Measurements from ENCODE around the gene DCAF12. TPM values are rescaled to one million over a fixed set of nuclear protein-coding genes. Genes with fewer than 3 reads are reported as not detected.
A peak's percentile ranks its signal among the peaks of the same experiment; 100 is the strongest.
"Not testable (repeated sequence)": the region's sequence is repeated elsewhere in the genome, so short reads cannot be mapped to it uniquely, and the experiment has no call there.

Gene DCAF12
- total RNA-seq, 3 donors from 2014 or later = 25.6 to 36.7 (median 29.6) TPM

DNA sequence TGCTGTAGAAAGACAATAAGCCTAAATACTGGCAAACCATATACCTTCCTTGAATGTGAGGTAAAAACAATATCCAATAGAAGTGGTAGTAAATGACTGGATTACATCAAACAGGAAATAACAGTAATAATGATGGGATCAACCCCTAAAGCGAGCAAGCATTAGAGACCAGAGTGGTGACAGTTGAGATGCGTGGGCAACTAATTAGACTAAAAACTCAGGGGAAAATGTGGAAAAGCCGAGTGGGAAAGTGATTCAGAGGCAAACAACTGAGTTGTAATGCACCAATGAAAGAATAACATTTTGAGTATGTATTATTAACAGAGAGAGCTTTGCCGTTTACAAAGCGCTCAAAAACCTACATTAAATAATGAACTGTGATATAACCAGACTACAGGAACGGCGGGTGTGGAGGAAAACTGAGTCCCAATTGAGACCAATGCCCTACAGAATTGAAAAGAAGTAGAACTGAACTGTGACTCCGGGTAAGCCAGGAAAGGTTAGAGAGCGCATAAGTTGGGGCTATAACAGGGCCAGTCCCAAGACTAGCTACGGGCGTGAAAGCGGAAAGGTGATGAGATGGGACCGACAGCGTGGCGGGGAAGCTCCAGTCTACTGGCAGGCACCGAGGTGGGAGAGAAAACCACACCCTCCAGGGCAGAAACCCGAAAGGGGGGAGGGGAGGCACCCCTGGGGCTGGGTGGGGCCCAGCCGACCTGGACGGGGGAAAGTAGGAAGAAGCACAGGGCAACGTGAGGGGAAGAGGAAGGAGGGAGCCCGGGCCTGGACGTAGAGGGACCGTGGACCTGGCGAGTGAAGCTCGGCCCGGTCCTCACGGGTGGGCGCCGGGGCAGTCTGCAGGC, 78.4 kb downstream of the DCAF12 start:
- Histone ChIP-seq H3K27me3 (no peaks in the 10 kb centered on the region), H3K4me1 (peaks cover 0 to 7% of the 10 kb centered on the region in 2 donors), H3K9me3 (no peaks in the 10 kb centered on the region), H3K27ac (peak overlapping the region; percentile 96 to 98), H3K36me3 (no peaks in the 10 kb centered on the region), H3K4me3 (peak overlapping the region; percentile 78 to 99 (median 80))
- peak in 1 of 2 donors; percentile 45 for DNase-seq (ENCODE audit: low spot score in 2 of 2)
- intact Hi-C loops (cut with DNase I; ENCODE audit: low total_unique reads) = no loop called here
- TF ChIP-seq POLR2AphosphoS5 (IDR thresholded peaks at IDR 0.05) = no peak
- TF ChIP-seq, protein P1, sequence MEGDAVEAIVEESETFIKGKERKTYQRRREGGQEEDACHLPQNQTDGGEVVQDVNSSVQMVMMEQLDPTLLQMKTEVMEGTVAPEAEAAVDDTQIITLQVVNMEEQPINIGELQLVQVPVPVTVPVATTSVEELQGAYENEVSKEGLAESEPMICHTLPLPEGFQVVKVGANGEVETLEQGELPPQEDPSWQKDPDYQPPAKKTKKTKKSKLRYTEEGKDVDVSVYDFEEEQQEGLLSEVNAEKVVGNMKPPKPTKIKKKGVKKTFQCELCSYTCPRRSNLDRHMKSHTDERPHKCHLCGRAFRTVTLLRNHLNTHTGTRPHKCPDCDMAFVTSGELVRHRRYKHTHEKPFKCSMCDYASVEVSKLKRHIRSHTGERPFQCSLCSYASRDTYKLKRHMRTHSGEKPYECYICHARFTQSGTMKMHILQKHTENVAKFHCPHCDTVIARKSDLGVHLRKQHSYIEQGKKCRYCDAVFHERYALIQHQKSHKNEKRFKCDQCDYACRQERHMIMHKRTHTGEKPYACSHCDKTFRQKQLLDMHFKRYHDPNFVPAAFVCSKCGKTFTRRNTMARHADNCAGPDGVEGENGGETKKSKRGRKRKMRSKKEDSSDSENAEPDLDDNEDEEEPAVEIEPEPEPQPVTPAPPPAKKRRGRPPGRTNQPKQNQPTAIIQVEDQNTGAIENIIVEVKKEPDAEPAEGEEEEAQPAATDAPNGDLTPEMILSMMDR (IDR thresholded peaks at IDR 0.05) = no peak
- no peak for TF ChIP-seq POLR2A (IDR thresholded peaks at IDR 0.05)

DNA sequence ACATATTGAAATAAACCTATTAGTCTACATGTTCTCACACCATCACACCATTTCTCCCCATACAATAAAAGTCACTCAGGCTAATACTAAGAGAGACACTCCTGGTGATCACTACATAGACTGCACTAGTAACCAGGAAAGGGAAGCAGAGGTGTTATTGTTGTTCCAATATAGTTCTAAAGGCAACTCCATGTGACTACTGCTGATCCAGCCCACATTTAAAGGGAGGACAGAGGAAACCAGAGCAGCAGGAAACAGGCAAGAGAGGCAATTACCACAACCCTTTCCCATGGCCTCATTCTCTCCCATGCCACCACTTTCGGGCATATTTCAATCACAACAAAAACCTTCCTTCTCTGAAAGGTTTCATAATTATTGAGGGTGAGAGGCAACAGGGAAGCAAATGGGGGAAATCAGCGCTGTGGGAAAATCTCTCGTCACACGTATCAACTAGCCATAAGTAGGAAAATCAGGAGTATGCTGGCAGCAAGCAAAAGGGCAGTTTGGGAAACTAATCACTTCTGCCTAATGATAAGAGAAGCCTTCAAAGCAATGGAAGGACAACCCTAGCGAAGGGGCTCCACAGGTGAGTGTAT, 79.6 kb downstream of the DCAF12 start:
- H3K4me3 ChIP-seq = peak overlapping the region in 2 of 3 donors; percentile 78 to 99

DNA sequence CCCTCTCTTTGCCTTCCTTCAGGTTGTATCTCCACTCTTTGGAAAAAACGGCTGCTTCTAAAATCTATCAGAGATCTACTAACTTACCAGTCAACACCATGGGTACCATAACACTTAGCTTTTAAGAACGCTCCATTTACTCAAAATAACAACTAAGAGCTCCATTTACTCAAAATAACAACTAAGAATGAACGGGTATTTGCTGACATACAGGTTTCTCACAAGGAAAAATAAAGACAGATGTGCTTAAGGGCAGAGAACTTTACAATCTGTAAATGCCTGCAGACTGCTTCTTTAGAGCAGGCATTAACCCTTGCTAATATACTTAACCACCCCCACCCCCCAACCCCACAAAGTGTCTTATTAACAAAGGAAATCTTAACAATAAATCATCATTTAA, 80.6 kb downstream of the DCAF12 start:
- Histone ChIP-seq H3K9me3 (no peaks in the 10 kb centered on the region), H3K4me1 (peaks cover 0 to 7% of the 10 kb centered on the region in 2 donors), H3K27ac (no peak overlapping the region), H3K4me3 (no peak overlapping the region), H3K36me3 (no peaks in the 10 kb centered on the region), H3K27me3 (no peaks in the 10 kb centered on the region)
- no peak for TF ChIP-seq POLR2AphosphoS5 (IDR thresholded peaks at IDR 0.05)
- no peak for TF ChIP-seq POLR2A (IDR thresholded peaks at IDR 0.05)
- TF ChIP-seq, protein P1 (IDR thresholded peaks at IDR 0.05) = no peak
- intact Hi-C loops (cut with DNase I; ENCODE audit: low total_unique reads) = no loop called here
- no peak for DNase-seq (ENCODE audit: low spot score in 2 of 2)

More for the DNA sequence above, 79.6 kb downstream of the DCAF12 start:
- Histone ChIP-seq H3K27me3 (no peaks in the 10 kb centered on the region), H3K9me3 (no peaks in the 10 kb centered on the region), H3K36me3 (no peaks in the 10 kb centered on the region), H3K4me1 (peaks cover 0 to 7% of the 10 kb centered on the region in 2 donors), H3K27ac (peak overlapping the region; percentile 26 to 61)
- TF ChIP-seq POLR2AphosphoS5 (IDR thresholded peaks at IDR 0.05) (no peak), POLR2A (IDR thresholded peaks at IDR 0.05) (no peak)
- TF ChIP-seq, protein P1 (IDR thresholded peaks at IDR 0.05) = no peak
- no peak for DNase-seq (ENCODE audit: low spot score in 2 of 2)
- intact Hi-C loops (cut with DNase I; ENCODE audit: low total_unique reads) = no loop called here

DNA sequence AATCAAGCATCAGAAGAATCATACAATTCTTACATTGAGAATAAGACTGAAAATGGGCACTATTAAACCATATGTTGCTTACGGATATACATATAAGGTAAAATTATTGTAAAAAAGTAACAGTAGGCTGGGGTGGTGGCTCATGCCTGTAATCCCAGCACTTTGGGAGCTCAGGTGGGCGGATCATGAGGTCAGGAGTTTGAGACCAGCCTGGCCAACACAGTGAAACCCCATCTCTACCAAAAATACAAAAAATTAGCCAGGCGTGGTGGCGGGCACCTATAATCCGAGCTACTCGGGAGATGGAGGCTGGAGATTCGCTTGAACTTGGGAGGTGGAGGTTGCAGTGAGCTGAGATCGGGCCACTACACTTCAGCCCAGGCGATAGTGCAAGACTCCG, 84.4 kb downstream of the DCAF12 start:
- H3K27me3 ChIP-seq; intact Hi-C loops (cut with DNase I; ENCODE audit: low total_unique reads); H3K36me3 ChIP-seq; H3K4me1 ChIP-seq; H3K4me3 ChIP-seq; H3K27ac ChIP-seq; DNase-seq (ENCODE audit: low spot score in 2 of 2); H3K9me3 ChIP-seq: not testable (repeated sequence)

DNA sequence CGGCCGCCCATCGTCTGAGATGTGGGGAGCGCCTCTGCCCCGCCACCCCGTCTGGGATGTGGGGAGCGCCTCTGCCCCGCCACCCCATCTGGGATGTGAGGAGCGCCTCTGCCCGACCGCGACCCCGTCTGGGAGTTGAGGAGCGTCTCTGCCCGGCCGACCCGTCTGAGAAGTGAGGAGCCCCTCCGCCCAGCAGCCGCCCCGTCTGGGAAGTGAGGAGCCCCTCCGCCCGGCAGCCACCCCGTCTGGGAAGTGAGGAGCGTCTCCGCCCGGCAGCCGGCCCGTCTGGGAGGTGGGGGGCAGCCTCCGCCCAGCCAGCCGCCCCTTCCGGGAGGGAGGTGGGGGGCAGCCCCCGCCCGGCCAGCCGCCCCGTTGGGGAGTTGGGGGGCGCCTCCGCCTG, 87.6 kb downstream of the DCAF12 start:
- H3K27me3 ChIP-seq; intact Hi-C loops (cut with DNase I; ENCODE audit: low total_unique reads); H3K36me3 ChIP-seq; H3K9me3 ChIP-seq; H3K4me1 ChIP-seq; H3K27ac ChIP-seq; H3K4me3 ChIP-seq; DNase-seq (ENCODE audit: low spot score in 2 of 2): not testable (repeated sequence)

DNA sequence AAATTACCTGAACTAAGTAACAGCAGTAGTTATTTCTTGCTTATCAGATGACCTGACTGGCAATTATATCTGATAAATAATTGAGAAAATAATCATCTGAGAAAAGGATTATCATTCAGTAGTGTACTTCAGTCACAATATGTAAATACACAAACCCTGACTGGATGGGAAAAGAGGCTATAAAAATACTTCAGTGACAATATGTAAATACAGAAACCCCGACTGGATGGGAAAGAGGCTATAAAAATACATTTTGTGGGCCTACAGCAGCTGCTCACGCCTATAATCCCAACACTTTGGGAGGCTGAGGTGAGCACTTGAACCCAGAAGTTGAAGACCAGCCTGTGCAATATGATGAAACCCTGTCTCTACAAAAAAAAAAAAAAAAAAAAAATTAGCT, 88.9 kb downstream of the DCAF12 start:
- H3K9me3 ChIP-seq = no peaks in the 10 kb centered on the region
- H3K36me3 ChIP-seq = no peaks in the 10 kb centered on the region
- no peak for TF ChIP-seq POLR2A (IDR thresholded peaks at IDR 0.05)
- no peak for TF ChIP-seq POLR2AphosphoS5 (IDR thresholded peaks at IDR 0.05)
- TF ChIP-seq, protein P1 (IDR thresholded peaks at IDR 0.05) = no peak
- H3K27ac ChIP-seq = no peak overlapping the region
- H3K4me3 ChIP-seq = no peak overlapping the region
- intact Hi-C loops (cut with DNase I; ENCODE audit: low total_unique reads) = no loop called here
- H3K4me1 ChIP-seq = no peaks in the 10 kb centered on the region
- DNase-seq (ENCODE audit: low spot score in 2 of 2) = no peak
- H3K27me3 ChIP-seq = no peaks in the 10 kb centered on the region

Measured in breast epithelium (tissue), 4 donors.